ENCODE results near the gene HSPG2. TPM values are rescaled to one million over a fixed set of nuclear protein-coding genes. Genes with fewer than 3 reads are reported as not detected.

Gene HSPG2
- total RNA-seq, 1 experiment from 2014 or later, result 14.7 TPM

DNA sequence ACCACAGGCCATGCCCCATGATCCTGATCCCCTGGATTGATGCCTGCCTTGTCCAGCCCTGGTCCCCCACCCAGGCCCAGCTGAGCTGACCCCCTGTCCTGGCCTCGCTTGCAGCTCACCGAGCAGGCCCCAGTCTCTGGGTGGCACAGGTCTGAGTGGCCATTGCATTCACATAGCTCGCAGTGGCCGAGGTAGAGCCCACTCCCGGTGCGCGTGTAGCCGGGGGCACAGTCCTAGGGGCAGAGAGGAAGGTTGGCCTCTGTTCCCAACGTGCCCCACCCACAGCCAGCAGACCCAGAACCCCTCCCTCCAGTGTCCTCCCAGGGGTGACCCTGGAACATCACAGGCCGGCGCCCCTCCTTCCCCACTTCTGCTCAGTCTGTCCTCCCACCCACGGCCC lies 73.1 kb downstream of the HSPG2 start:
- no peak for DNase-seq (ENCODE audit: low read depth)

GRCh38 chr1:21861602-21862429 lies 75.3 kb downstream of the HSPG2 start:
- peak; percentile 56 for DNase-seq (ENCODE audit: low read depth)

GRCh38 chr1:21860971-21861370 lies 76.1 kb downstream of the HSPG2 start:
- DNase-seq (ENCODE audit: low read depth), result no peak

DNA sequence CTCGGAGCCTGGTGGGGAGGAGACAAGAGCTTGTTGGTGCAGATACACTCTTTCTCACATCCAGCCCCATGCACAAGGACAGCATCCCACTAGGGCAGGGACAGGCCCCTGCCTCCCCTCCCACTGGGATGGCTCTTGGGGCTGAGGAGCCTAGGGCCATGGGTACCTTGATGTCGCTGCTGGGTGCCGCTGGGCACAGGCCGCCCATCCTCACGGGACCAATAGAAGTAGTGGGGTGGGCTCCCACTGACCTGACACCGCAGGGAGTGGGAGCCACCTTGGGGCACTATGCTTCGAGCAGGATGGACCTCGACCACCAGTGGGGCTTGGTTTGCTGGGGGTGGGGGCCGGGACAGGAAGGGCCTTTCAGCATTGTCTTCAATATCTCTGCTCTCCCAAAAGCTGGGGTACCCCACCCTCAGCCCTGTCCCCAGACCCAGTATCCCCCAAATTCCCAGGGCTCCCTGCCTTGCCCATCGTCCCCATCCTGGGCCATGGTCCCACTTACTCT lies 77.4 kb downstream of the HSPG2 start:
- DNase-seq (ENCODE audit: low read depth), result no peak

DNA sequence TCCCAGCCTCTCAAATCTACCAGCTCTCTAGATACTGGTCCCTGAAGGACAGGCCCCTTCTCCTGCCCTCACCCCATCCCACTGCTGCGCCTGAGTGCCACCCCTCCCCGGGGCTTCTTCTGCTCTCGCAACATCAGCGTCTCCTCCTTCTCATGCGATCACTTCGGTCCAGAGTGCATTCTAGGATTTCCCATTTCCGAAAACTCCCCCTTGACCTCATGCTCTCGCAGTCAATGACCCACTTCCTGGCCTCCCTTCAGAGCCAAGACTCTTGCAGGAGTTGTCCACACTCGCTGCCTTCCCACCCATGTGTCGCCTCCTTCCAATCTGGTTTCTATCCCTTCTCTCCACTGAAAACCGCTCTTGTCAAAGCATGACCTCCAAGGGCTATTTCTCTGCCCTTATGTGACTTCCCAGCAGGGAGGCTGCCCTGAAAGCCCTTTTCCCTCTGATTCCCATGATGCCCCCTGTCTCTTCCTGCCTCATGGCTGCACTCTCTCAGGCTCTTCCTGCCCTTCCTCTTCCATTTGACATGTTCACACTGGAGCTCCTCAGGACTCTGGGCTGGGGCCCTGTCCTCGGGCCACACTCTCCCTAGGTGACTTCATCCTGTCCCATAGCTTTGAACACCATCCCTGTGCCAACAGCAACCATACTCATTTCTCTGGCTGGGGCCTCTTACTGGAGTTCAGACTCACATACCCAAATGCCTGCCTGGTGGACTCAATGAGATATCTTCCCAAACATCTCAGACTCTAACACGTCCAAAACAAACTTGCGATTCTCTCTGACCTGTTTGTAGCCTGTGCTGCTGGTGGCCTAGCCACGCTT lies 79.1 kb downstream of the HSPG2 start:
- no peak for DNase-seq (ENCODE audit: low read depth)

DNA sequence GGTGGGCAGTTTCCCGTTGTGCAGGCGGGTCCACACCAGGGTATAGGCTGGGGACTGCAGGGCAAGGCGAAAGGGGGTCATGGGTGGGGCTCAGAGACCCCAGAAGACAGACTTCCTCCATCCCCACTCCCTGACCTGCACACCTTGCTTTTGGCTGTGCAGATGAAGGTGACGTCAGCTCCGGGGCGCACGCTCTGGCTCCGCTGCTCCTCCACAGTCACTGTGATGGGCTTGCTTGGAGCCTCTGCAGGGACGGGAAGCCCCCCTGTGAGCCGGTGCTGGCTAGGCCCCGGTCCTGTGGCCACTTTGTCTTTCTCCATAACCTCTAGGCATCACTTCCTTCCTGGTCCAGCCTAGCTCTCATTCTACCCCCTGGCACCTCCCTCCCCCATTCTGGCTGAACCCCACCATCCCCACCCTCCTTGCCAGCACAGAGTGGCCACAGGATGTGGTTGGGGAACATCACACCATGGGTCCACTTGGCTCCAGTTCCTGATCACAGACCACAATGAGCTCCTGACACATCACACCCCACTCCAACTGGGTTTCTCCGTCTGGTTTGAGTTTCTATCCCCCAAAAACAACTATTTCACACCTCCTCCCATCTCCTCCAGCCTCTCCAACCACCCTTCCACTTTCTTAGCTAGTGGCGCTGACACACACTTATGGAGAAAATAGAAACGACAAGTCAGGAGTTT lies 79.8 kb downstream of the HSPG2 start:
- peak; percentile 84 for DNase-seq (ENCODE audit: low read depth)

DNA sequence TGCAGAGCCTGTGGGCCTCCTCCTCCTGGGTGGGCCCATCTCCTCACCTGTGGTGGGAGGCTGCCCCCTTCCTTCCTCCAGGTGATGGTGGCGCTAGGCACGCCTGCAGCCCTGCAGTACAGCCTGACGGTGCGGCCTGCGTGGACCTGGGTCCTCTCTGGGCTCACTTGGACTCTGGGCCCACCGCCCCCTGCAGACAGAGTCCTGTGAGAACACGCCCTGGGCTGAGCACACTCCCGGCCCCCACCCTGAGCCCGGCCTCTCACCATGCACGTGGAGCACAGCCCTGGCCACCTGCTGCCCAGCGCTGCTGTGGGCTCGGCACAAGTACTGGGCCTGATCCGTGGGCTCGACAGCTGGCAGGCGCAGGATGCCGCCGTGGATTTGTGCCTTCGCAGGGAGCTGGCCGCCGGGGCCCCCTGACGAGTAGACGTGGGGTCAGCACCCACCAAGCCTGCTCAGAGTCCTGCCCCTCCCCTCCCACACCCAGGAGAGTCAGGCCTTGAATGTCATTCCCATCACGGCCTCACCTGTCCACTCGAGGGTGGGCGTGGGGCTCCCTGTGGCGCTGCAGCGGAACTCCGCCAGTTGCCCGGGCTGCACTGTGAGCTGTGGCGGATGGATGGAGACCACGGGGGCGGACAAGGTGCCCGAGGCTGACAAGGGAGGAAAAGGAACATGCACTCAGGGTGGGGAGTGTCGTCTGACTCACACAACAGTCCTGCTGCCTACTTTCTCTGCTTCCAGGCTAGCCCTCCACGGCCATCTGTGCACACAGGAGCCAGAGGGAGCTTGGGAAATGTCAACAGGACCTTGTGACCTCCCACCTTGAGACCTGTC lies 81.6 kb downstream of the HSPG2 start:
- peak; percentile 48 for DNase-seq (ENCODE audit: low read depth)

GRCh38 chr1:21854751-21855131 lies 82.4 kb downstream of the HSPG2 start:
- no peak for DNase-seq (ENCODE audit: low read depth)

DNA sequence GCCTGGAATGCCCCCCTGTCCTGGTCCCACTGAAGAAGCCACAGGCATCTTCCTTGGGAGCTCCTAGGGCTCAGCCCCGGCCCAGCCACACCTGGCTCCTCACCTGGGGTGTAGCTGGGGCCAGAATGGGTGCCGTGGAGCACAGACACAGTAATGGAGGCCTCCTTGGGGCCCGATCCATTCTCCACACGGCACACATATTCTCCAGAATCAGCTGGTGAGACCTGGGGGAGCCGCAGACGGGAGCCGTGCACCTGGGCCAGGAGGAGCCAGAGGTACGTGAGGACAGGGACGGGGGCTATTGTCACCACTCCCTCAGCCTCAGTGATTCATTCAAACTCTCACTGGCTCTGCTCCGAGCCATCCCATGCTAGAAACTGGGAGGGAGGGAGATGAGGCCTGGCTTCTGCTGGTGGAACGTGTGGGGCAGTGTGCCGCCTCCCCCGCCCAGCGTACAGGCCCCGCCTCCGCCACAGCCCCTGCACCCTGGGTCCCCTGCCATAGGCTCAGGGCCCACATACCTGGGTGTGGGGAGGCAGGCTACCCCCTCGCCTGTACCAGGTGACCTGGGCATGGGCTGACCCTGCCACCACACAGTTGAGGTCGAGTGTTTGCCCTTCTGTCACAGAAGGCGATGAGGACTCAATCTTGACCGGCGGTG lies 82.9 kb downstream of the HSPG2 start:
- no peak for DNase-seq (ENCODE audit: low read depth)

DNA sequence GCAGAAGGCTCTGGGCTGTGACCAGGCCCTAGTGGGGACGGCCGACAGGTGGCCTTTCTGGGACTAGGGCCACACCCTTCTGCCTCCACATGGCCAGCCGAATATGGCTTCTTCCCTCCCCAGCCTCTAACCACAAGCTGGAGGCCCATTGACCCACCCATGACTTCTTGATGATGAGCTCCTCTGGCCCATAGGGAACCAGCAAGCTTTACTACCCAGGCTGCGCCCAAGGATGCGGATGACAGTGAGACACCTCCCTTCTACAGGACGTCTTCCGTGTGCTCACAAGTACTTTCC lies 84.0 kb downstream of the HSPG2 start:
- DNase-seq (ENCODE audit: low read depth), result no peak

- DNase-seq (ENCODE audit: low read depth), result no peak
Measured at GRCh38 chr1:21852282-21853130, 84.6 kb downstream of the HSPG2 start.

DNA sequence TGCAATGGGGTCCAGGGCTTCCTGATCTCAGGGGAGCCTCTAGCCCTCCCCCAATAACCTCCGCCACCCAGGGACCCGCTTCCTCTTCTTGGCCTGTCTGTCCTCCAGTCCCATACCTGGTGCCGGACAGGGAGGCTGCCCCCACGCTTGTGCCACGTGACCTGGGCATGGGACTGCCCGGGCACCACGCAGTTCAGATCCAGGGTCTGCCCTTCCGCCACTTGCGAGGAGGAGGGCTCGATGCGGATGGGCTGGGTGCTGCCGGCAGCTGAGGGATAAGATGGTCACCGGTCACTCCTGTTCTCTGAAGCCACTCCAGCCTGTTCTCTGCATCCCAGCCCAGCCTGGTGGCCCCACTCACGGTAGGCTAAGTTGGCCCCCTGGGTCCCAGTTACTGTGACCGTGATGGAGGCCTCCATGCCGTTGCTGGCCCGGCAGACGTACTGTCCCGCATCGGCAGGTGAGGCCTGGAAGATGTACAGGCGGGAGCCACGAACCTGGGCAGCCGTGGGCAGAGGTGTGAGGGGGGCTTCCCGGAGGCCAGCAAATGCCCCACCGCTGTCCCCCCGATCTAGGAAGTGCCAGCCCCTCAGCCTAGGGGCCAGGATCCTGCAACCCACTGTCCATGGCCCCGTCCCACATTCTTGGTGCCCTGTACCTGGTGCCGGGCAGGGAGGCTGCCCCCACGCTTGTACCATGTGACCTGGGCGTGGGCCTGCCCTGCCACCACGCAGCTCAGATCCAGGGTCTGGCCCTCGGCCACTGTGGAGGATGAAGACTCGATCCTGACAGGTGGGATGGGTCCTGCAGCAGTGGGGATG lies 85.5 kb downstream of the HSPG2 start:
- DNase-seq (ENCODE audit: low read depth), result no peak

DNA sequence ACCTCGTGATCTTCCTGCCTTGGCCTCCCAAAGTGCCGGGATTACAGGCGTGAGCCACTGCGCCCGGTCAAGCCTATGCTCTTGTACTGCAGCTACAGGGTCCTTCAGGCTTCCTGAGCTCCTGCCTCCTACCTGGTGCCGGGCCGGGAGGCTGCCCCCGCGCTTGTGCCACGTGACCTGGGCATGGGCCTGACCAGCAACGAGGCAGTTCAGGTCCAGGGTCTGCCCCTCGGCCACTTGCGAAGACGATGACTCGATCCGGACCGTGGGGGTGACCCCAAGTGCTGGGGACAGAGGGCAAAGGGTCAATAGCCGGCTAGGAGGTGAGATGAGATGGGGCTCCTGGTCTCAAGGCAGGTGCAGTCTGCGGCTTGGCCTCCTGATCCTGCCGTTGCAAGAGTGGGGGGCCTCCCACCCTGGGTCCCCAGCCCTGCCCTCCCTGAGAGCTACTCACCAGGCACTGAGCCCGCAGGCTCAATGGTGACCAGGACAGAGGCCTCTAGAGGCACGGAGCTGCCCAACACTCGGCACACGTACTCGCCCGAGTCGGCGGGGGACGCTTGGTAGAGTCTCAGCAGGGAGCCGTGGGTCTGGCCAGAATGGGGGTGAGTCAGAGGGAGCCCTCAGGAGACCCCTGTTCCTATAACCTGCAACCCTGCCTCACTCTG lies 87.1 kb downstream of the HSPG2 start:
- no peak for DNase-seq (ENCODE audit: low read depth)

GRCh38 chr1:21848524-21849174 lies 88.5 kb downstream of the HSPG2 start:
- no peak for DNase-seq (ENCODE audit: low read depth)

- no peak for DNase-seq (ENCODE audit: low read depth)
Measured at GRCh38 chr1:21847223-21848205, 89.6 kb downstream of the HSPG2 start.

Data from Daoy (cell line).